Right atrium auricular region (tissue), 2 donors: Measurements from ENCODE around the gene UGT2B15. TPM values are rescaled to one million over a fixed set of nuclear protein-coding genes. Genes with fewer than 3 reads are reported as not detected.
"Not testable (repeated sequence)": the region's sequence is repeated elsewhere in the genome, so short reads cannot be mapped to it uniquely, and the experiment has no call there.

Source experiments
- DNase-seq: peaks from one replicate; pipeline ENCODE4 v3.0.0-alpha.2; 2019; ENCODE audit warnings: low spot score
- H3K27ac ChIP-seq, 2 donors: fragments of 200-600 bp; sonication (generic); 1 replicate in 1 of 2; 2 replicates in 1 of 2; pipeline ENCODE4 v1.5.1; 2016 to 2019
- H3K27me3 ChIP-seq, 2 donors: fragments of 200-600 bp; sonication (generic); one replicate each; pipeline versions ENCODE4 v1.5.1 to v1.6.0; 2017 to 2019
- H3K36me3 ChIP-seq: fragments of 200-600 bp; sonication (generic); one replicate; pipeline ENCODE4 v1.5.1; 2016
- H3K4me1 ChIP-seq, 2 donors: fragments of 200-600 bp; sonication (generic); one replicate each; pipeline versions ENCODE4 v1.5.1 to v1.6.0; 2017 to 2019
- H3K4me3 ChIP-seq, 2 donors: fragments of 200-600 bp; sonication (generic); 1 replicate in 1 of 2; 2 replicates in 1 of 2; pipeline ENCODE4 v1.5.1; 2017 to 2019; ENCODE audit warnings: mild to moderate bottlenecking in 1 of 2, moderate library complexity in 1 of 2
- H3K9me3 ChIP-seq, 2 donors: fragments of 200-600 bp; sonication (generic); one replicate each; pipeline ENCODE4 v1.5.1; 2019
- total RNA-seq, 2 donors: library from RNA; depleted of rRNA; stranded (reverse); fragments of >200 nt; gene quantifications; one replicate each; pipeline ENCODE4 v1.1.0, GENCODE V29; 2016
- TF ChIP-seq, protein P1 (sequence below), 2 donors: fragments of 200-600 bp; sonication (generic); IDR thresholded peaks; one replicate each; pipeline ENCODE4 v1.5.1; 2019; ENCODE audit warnings: antibody characterized with exemption in 2 of 2

The UGT2B15 gene
- total RNA-seq, 2 donors from 2014 or later, result not detected

DNA sequence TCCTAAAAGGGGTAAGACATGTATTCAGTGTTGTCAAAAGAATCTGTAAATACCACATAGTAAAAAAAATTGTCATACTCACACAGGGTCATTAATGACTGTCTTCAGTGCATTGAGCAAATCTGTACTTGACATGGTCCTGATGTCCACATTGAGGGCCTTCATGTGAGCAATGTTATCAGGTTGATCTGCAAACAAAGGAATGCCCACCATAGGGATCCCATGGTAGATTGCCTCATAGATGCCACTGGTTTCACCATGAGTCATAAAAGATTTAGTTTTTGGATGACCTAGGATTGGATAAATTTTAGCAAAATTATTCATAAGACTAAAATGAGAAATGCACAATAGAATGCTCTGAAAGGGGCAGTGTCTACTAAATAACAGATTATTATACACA is 38.1 kb upstream of the UGT2B15 start:
- Histone ChIP-seq H3K9me3 (peaks cover 0 to 5% of the 10 kb centered on the region in 2 donors), H3K27me3 (no peaks in the 10 kb centered on the region), H3K36me3 (no peaks in the 10 kb centered on the region), H3K4me1 (no peaks in the 10 kb centered on the region), H3K4me3 (no peak overlapping the region), H3K27ac (no peak overlapping the region)
- DNase-seq, result no peak
- TF ChIP-seq, protein P1, sequence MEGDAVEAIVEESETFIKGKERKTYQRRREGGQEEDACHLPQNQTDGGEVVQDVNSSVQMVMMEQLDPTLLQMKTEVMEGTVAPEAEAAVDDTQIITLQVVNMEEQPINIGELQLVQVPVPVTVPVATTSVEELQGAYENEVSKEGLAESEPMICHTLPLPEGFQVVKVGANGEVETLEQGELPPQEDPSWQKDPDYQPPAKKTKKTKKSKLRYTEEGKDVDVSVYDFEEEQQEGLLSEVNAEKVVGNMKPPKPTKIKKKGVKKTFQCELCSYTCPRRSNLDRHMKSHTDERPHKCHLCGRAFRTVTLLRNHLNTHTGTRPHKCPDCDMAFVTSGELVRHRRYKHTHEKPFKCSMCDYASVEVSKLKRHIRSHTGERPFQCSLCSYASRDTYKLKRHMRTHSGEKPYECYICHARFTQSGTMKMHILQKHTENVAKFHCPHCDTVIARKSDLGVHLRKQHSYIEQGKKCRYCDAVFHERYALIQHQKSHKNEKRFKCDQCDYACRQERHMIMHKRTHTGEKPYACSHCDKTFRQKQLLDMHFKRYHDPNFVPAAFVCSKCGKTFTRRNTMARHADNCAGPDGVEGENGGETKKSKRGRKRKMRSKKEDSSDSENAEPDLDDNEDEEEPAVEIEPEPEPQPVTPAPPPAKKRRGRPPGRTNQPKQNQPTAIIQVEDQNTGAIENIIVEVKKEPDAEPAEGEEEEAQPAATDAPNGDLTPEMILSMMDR (IDR thresholded peaks at IDR 0.05), result no peak

GRCh38 chr4:68703168-68703567 is 32.7 kb upstream of the UGT2B15 start:
- not testable (repeated sequence) for H3K9me3 ChIP-seq, H3K4me1 ChIP-seq, DNase-seq, H3K36me3 ChIP-seq, H3K27ac ChIP-seq, H3K27me3 ChIP-seq, H3K4me3 ChIP-seq

- Histone ChIP-seq H3K4me3 (no peak overlapping the region), H3K9me3 (peaks cover 0 to 6% of the 10 kb centered on the region in 2 donors), H3K27ac (no peak overlapping the region), H3K36me3 (no peaks in the 10 kb centered on the region), H3K4me1 (no peaks in the 10 kb centered on the region), H3K27me3 (no peaks in the 10 kb centered on the region)
- TF ChIP-seq, protein P1 (IDR thresholded peaks at IDR 0.05), result no peak
- no peak for DNase-seq
These were observed 29.7 kb upstream of the UGT2B15 start for GRCh38 chr4:68700152-68700551.

GRCh38 chr4:68693325-68694075 is 23.0 kb upstream of the UGT2B15 start:
- no peak overlapping the region for H3K27ac ChIP-seq
- no peak for DNase-seq
- no peak overlapping the region for H3K4me3 ChIP-seq
- TF ChIP-seq, protein P1 (IDR thresholded peaks at IDR 0.05), result no peak
- H3K27me3 ChIP-seq, result no peaks in the 10 kb centered on the region
- H3K4me1 ChIP-seq, result no peaks in the 10 kb centered on the region
- H3K36me3 ChIP-seq, result no peaks in the 10 kb centered on the region
- H3K9me3 ChIP-seq, result no peaks in the 10 kb centered on the region

DNA sequence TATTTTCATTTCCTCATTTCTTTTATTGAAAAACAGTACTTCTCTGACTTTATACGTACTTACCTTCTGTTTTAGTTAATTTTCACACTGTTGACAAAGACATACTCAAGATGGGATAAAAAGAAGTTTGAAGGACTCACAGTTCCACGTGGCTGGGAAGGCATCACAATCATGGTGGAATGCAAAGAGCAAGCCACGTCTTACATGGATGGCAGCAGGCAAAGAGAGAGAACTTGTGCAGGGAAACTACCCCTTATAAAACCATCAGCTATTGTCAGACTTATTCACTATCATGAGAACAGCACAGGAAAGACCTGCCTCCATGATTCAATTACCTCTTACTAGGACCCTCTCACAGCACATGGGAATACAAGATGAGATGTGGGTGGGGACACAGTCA is 20.7 kb upstream of the UGT2B15 start:
- no peaks in the 10 kb centered on the region for H3K36me3 ChIP-seq
- H3K27ac ChIP-seq, result no peak overlapping the region
- no peak overlapping the region for H3K4me3 ChIP-seq
- no peak for DNase-seq
- TF ChIP-seq, protein P1 (IDR thresholded peaks at IDR 0.05), result no peak
- no peaks in the 10 kb centered on the region for H3K9me3 ChIP-seq
- H3K27me3 ChIP-seq, result no peaks in the 10 kb centered on the region
- no peaks in the 10 kb centered on the region for H3K4me1 ChIP-seq

DNA sequence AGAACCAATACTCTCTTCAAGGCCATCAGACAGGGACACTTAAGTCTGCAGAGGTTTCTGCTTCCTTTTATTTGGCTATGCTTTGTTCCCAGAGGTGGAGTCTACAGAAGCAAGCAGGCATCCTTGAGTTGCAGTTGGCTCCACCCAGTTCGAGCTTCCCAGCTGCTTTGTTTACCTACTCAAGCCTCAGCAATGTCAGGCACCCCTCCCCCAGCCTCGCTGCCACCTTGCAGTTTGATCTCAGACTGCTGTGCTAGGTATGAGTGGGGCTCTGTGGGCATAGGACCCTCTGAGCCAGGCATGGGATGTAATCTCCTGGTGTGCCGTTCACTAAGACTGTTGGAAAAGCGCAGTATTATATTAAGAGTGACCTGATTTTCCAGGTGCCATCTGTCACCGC is 12.6 kb upstream of the UGT2B15 start:
- H3K9me3 ChIP-seq, result no peaks in the 10 kb centered on the region
- no peaks in the 10 kb centered on the region for H3K4me1 ChIP-seq
- no peaks in the 10 kb centered on the region for H3K36me3 ChIP-seq
- H3K4me3 ChIP-seq, result no peak overlapping the region
- H3K27me3 ChIP-seq, result no peaks in the 10 kb centered on the region
- no peak for DNase-seq
- H3K27ac ChIP-seq, result no peak overlapping the region
- TF ChIP-seq, protein P1 (IDR thresholded peaks at IDR 0.05), result no peak

- not testable (repeated sequence) for H3K27ac ChIP-seq, H3K27me3 ChIP-seq, H3K4me3 ChIP-seq, H3K36me3 ChIP-seq, H3K9me3 ChIP-seq, H3K4me1 ChIP-seq, DNase-seq
These were observed 10.8 kb upstream of the UGT2B15 start for GRCh38 chr4:68681298-68681697.
